ENCODE data around the gene NBPF11. TPM values are rescaled to one million over a fixed set of nuclear protein-coding genes. Genes with fewer than 3 reads are reported as not detected.
"Not testable (repeated sequence)": the region's sequence is repeated elsewhere in the genome, so short reads cannot be mapped to it uniquely, and the experiment has no call there.

Gene NBPF11
- total RNA-seq, 1 experiment from 2014 or later = 6.0 TPM

- H3K36me3 ChIP-seq (ENCODE audit: control insufficient read depth in 1 of 2, insufficient read depth in 2 of 2, low read length in 2 of 2); BruUV-seq (replicated peaks); H3K4me2 ChIP-seq (ENCODE audit: low read length); H2AFZ ChIP-seq (ENCODE audit: low read depth, low read length, poor library complexity, severe bottlenecking); H4K20me1 ChIP-seq (ENCODE audit: insufficient read depth); H3K4me1 ChIP-seq (ENCODE audit: control insufficient read depth in 1 of 2, insufficient read depth in 2 of 2, low read length in 2 of 2); RAD21 ChIA-PET (ENCODE audit: low non-redundant PET in 1 of 2, low total read pairs in 2 of 2, uncharacterized antibody in 2 of 2, unreplicated experiment in 2 of 2); H3K9ac ChIP-seq (ENCODE audit: low read length); H3K27me3 ChIP-seq (ENCODE audit: insufficient read depth, low read length); H3K4me3 ChIP-seq (replicated peaks in 1 of 2; ENCODE audit: low read depth in 1 of 2, low read length in 2 of 2); DNase-seq (ENCODE audit: low read depth, low spot score); POLR2A ChIA-PET; ATAC-seq; intact Hi-C loops (cut with micrococcal nuclease); H3K79me2 ChIP-seq (ENCODE audit: insufficient read depth, low read length); H3K9me3 ChIP-seq (ENCODE audit: control insufficient read depth in 1 of 2, insufficient read depth in 1 of 2, low read depth in 1 of 2, low read length in 2 of 2); H3K27ac ChIP-seq (ENCODE audit: low read depth, low read length); CTCF ChIA-PET; H3K9me2 ChIP-seq (ENCODE audit: insufficient read depth): not testable (repeated sequence)
Observed at GRCh38 chr1:148152795-148153194, 714 bp upstream of the NBPF11 start.

GRCh38 chr1:148151371-148151819 is 686 bp downstream of the NBPF11 start:
- DNase-seq (ENCODE audit: low read depth, low spot score); RAD21 ChIA-PET (ENCODE audit: low non-redundant PET in 1 of 2, low total read pairs in 2 of 2, uncharacterized antibody in 2 of 2, unreplicated experiment in 2 of 2); H3K36me3 ChIP-seq (ENCODE audit: control insufficient read depth in 1 of 2, insufficient read depth in 2 of 2, low read length in 2 of 2); H4K20me1 ChIP-seq (ENCODE audit: insufficient read depth); H3K79me2 ChIP-seq (ENCODE audit: insufficient read depth, low read length); H2AFZ ChIP-seq (ENCODE audit: low read depth, low read length, poor library complexity, severe bottlenecking); H3K9me2 ChIP-seq (ENCODE audit: insufficient read depth); CTCF ChIA-PET; BruUV-seq (replicated peaks); intact Hi-C loops (cut with micrococcal nuclease); H3K4me1 ChIP-seq (ENCODE audit: control insufficient read depth in 1 of 2, insufficient read depth in 2 of 2, low read length in 2 of 2); H3K27me3 ChIP-seq (ENCODE audit: insufficient read depth, low read length); H3K9me3 ChIP-seq (ENCODE audit: control insufficient read depth in 1 of 2, insufficient read depth in 1 of 2, low read depth in 1 of 2, low read length in 2 of 2): not testable (repeated sequence)
- ATAC-seq = peak; percentile 51
- H3K27ac ChIP-seq (ENCODE audit: low read depth, low read length) = peak overlapping the region; percentile 55
- POLR2A ChIA-PET = interaction anchor here (1.4 kb wide), 1 partner anchor 112 kb away, joined by 6 read pairs; no protein-coding TSS in a partner anchor
- peak overlapping the region; percentile 72 for H3K4me2 ChIP-seq (ENCODE audit: low read length)
- peak overlapping the region; percentile 71 for H3K9ac ChIP-seq (ENCODE audit: low read length)
- H3K4me3 ChIP-seq (replicated peaks in 1 of 2; ENCODE audit: low read depth in 1 of 2, low read length in 2 of 2) = peak overlapping the region; percentile 58 to 64

- CTCF ChIA-PET; H3K27me3 ChIP-seq (ENCODE audit: insufficient read depth, low read length); H3K36me3 ChIP-seq (ENCODE audit: control insufficient read depth in 1 of 2, insufficient read depth in 2 of 2, low read length in 2 of 2); DNase-seq (ENCODE audit: low read depth, low spot score); H3K27ac ChIP-seq (ENCODE audit: low read depth, low read length); H4K20me1 ChIP-seq (ENCODE audit: insufficient read depth); intact Hi-C loops (cut with micrococcal nuclease); RAD21 ChIA-PET (ENCODE audit: low non-redundant PET in 1 of 2, low total read pairs in 2 of 2, uncharacterized antibody in 2 of 2, unreplicated experiment in 2 of 2); H3K9me2 ChIP-seq (ENCODE audit: insufficient read depth); H3K79me2 ChIP-seq (ENCODE audit: insufficient read depth, low read length); H3K9me3 ChIP-seq (ENCODE audit: control insufficient read depth in 1 of 2, insufficient read depth in 1 of 2, low read depth in 1 of 2, low read length in 2 of 2); H3K4me1 ChIP-seq (ENCODE audit: control insufficient read depth in 1 of 2, insufficient read depth in 2 of 2, low read length in 2 of 2); H2AFZ ChIP-seq (ENCODE audit: low read depth, low read length, poor library complexity, severe bottlenecking); BruUV-seq (replicated peaks): not testable (repeated sequence)
- peak overlapping the region; percentile 71 for H3K9ac ChIP-seq (ENCODE audit: low read length)
- peak; percentile 6 for ATAC-seq
- POLR2A ChIA-PET = interaction anchor here (1.4 kb wide), 1 partner anchor 112 kb away, joined by 6 read pairs; no protein-coding TSS in a partner anchor
- H3K4me3 ChIP-seq (replicated peaks in 1 of 2; ENCODE audit: low read depth in 1 of 2, low read length in 2 of 2) = peak overlapping the region; percentile 58 to 64
- peak overlapping the region; percentile 72 for H3K4me2 ChIP-seq (ENCODE audit: low read length)
Observed at GRCh38 chr1:148150945-148151344, 1.1 kb downstream of the NBPF11 start.

- H3K4me3 ChIP-seq (replicated peaks in 1 of 2; ENCODE audit: low read depth in 1 of 2, low read length in 2 of 2); POLR2A ChIA-PET; intact Hi-C loops (cut with micrococcal nuclease); RAD21 ChIA-PET (ENCODE audit: low non-redundant PET in 1 of 2, low total read pairs in 2 of 2, uncharacterized antibody in 2 of 2, unreplicated experiment in 2 of 2); H3K79me2 ChIP-seq (ENCODE audit: insufficient read depth, low read length); H3K4me1 ChIP-seq (ENCODE audit: control insufficient read depth in 1 of 2, insufficient read depth in 2 of 2, low read length in 2 of 2); H3K27me3 ChIP-seq (ENCODE audit: insufficient read depth, low read length); H3K9ac ChIP-seq (ENCODE audit: low read length); CTCF ChIA-PET; H3K9me2 ChIP-seq (ENCODE audit: insufficient read depth); H3K36me3 ChIP-seq (ENCODE audit: control insufficient read depth in 1 of 2, insufficient read depth in 2 of 2, low read length in 2 of 2); ATAC-seq; H3K9me3 ChIP-seq (ENCODE audit: control insufficient read depth in 1 of 2, insufficient read depth in 1 of 2, low read depth in 1 of 2, low read length in 2 of 2); H3K4me2 ChIP-seq (ENCODE audit: low read length); H4K20me1 ChIP-seq (ENCODE audit: insufficient read depth); DNase-seq (ENCODE audit: low read depth, low spot score); H2AFZ ChIP-seq (ENCODE audit: low read depth, low read length, poor library complexity, severe bottlenecking); BruUV-seq (replicated peaks); H3K27ac ChIP-seq (ENCODE audit: low read depth, low read length): not testable (repeated sequence)
Observed at GRCh38 chr1:148150014-148150413, 2.1 kb downstream of the NBPF11 start.

Measured in HCT116 (cell line).